Non-pigmented ciliary epithelial cell (primary cell): ENCODE measurements around the gene RASSF7.
"Not testable (repeated sequence)": the region's sequence is repeated elsewhere in the genome, so short reads cannot be mapped to it uniquely, and the experiment has no call there.

Source experiments
- DNase-seq: peaks from one replicate; pipeline ENCODE4 v3.0.0-alpha.2; 2010; ENCODE audit warnings: low read depth

The RASSF7 gene

GRCh38 chr11:560305-561147 is at the start of gene RASSF7, which contains the start of gene LMNTD2:
TSS of gene RASSF7 (plus strand) at chr11:560970. CDS start at chr11:561769, 799 bp downstream.
TSS of gene LMNTD2 (minus strand) at chr11:560738. CDS start at chr11:560716, 22 bp downstream.
- no peak for DNase-seq

- DNase-seq: no peak
Measured at GRCh38 chr11:512761-513595, 47.8 kb upstream of the RASSF7 start.

GRCh38 chr11:514606-515005 is 46.2 kb upstream of the RASSF7 start:
- no peak for DNase-seq

- DNase-seq: no peak
Measured at GRCh38 chr11:515131-515530, 45.6 kb upstream of the RASSF7 start.

GRCh38 chr11:516400-516799 is 44.4 kb upstream of the RASSF7 start:
- DNase-seq: no peak

- DNase-seq: not testable (repeated sequence)
Measured at GRCh38 chr11:516918-517685, 43.7 kb upstream of the RASSF7 start.

- DNase-seq: peak; percentile 71
Measured at GRCh38 chr11:518463-519202, 42.1 kb upstream of the RASSF7 start.

GRCh38 chr11:520428-521176 is 40.2 kb upstream of the RASSF7 start:
- no peak for DNase-seq

GRCh38 chr11:521177-521688 is 39.5 kb upstream of the RASSF7 start:
- DNase-seq: no peak

- no peak for DNase-seq
Measured at GRCh38 chr11:526192-526591, 34.6 kb upstream of the RASSF7 start.

GRCh38 chr11:528166-528814 is 32.5 kb upstream of the RASSF7 start:
- DNase-seq: no peak

GRCh38 chr11:528815-529727 is 31.7 kb upstream of the RASSF7 start:
- DNase-seq: no peak

- no peak for DNase-seq
Measured at GRCh38 chr11:529728-530411, 30.9 kb upstream of the RASSF7 start.

- DNase-seq: no peak
Measured at GRCh38 chr11:530960-531831, 29.6 kb upstream of the RASSF7 start.

- no peak for DNase-seq
Measured at GRCh38 chr11:531919-532526, 28.7 kb upstream of the RASSF7 start.

GRCh38 chr11:532527-532985 is 28.2 kb upstream of the RASSF7 start:
- no peak for DNase-seq
